NCI-H187 treated with DMSO at 0.1 percent for 48 hours (cell line): ENCODE measurements around the gene SIGLEC15.

Experiments used
- DNase-seq: peaks from one replicate; lab custom pipeline; 2025; lab: John Stamatoyannopoulos, UW

The SIGLEC15 gene

GRCh38 chr18:45879681-45880655 is 54.5 kb downstream of the SIGLEC15 start:
- DNase-seq, result no peak

GRCh38 chr18:45880876-45881558 is 55.5 kb downstream of the SIGLEC15 start:
- no peak for DNase-seq

- no peak for DNase-seq
Observed at GRCh38 chr18:45887585-45887984, 62.1 kb downstream of the SIGLEC15 start.

GRCh38 chr18:45889419-45890064 is 64.1 kb downstream of the SIGLEC15 start:
- DNase-seq, result no peak

- DNase-seq, result no peak
Observed at GRCh38 chr18:45890606-45891005, 65.1 kb downstream of the SIGLEC15 start.

GRCh38 chr18:45891806-45892205 is 66.3 kb downstream of the SIGLEC15 start:
- DNase-seq, result no peak
